Measurements from ENCODE around the gene TJP1. TPM values are rescaled to one million over a fixed set of nuclear protein-coding genes. Genes with fewer than 3 reads are reported as not detected.
"Not testable (repeated sequence)": the region's sequence is repeated elsewhere in the genome, so short reads cannot be mapped to it uniquely, and the experiment has no call there.

The TJP1 gene
- total and polyA plus RNA-seq, 7 experiments from 2014 or later, result not detected

GRCh38 chr15:29736012-29736743 lies 86.1 kb downstream of the TJP1 start:
- Mint-ChIP-seq H3K4me1 (peaks cover 0 to 9% (median 0%) of the 10 kb centered on the region in 7 donors), H3K36me3 (no peaks in the 10 kb centered on the region), H3K27ac (no peak overlapping the region), H3K27me3 (peaks cover 0 to 10% (median 7%) of the 10 kb centered on the region in 5 donors), H3K9me3 (no peaks in the 10 kb centered on the region), H3K4me3 (no peak overlapping the region)
- intact Hi-C loops (cut with micrococcal nuclease), result no loop called here
- CTCF ChIA-PET, result interaction anchor here (0.6 kb wide), 1 partner anchor 592 kb away, joined by 3 read pairs; no protein-coding TSS in a partner anchor
- ATAC-seq, result no peak
- DNase-seq, result no peak
- Histone ChIP-seq H3K9me3 (ENCODE audit: control insufficient read depth in 2 of 3, low read length in 3 of 3) (no peaks in the 10 kb centered on the region), H3K36me3 (ENCODE audit: control insufficient read depth in 2 of 3, insufficient read depth in 3 of 3, low read length in 3 of 3) (no peaks in the 10 kb centered on the region), H3K27ac (ENCODE audit: low read depth, low read length) (no peak overlapping the region), H3K4me3 (ENCODE audit: low read length) (no peak overlapping the region), H3K4me1 (ENCODE audit: control insufficient read depth in 2 of 2, insufficient read depth in 2 of 2, low read length in 2 of 2) (no peaks in the 10 kb centered on the region), H3K27me3 (ENCODE audit: control insufficient read depth in 2 of 2, insufficient read depth in 2 of 2, low read length in 2 of 2) (no peaks in the 10 kb centered on the region)
- POLR2A ChIA-PET, result no interaction called here

- H3K27me3 Mint-ChIP-seq, result peaks cover 0 to 11% (median 7%) of the 10 kb centered on the region in 5 donors
- ATAC-seq, result no peak
- no peaks in the 10 kb centered on the region for H3K36me3 ChIP-seq (ENCODE audit: control insufficient read depth in 2 of 3, insufficient read depth in 3 of 3, low read length in 3 of 3)
- H3K27ac ChIP-seq (ENCODE audit: low read depth, low read length), result no peak overlapping the region
- ChIA-PET POLR2A (no interaction called here), CTCF (no interaction called here)
- no peak overlapping the region for H3K27ac Mint-ChIP-seq
- H3K27me3 ChIP-seq (ENCODE audit: control insufficient read depth in 2 of 2, insufficient read depth in 2 of 2, low read length in 2 of 2), result no peaks in the 10 kb centered on the region
- DNase-seq, result no peak
- intact Hi-C loops (cut with micrococcal nuclease), result no loop called here
- no peaks in the 10 kb centered on the region for H3K36me3 Mint-ChIP-seq
- H3K4me3 Mint-ChIP-seq, result no peak overlapping the region
- H3K9me3 Mint-ChIP-seq, result no peaks in the 10 kb centered on the region
- no peak overlapping the region for H3K4me3 ChIP-seq (ENCODE audit: low read length)
- H3K9me3 ChIP-seq (ENCODE audit: control insufficient read depth in 2 of 3, low read length in 3 of 3), result no peaks in the 10 kb centered on the region
- H3K4me1 ChIP-seq (ENCODE audit: control insufficient read depth in 2 of 2, insufficient read depth in 2 of 2, low read length in 2 of 2), result no peaks in the 10 kb centered on the region
- H3K4me1 Mint-ChIP-seq, result peaks cover 0 to 9% (median 0%) of the 10 kb centered on the region in 7 donors
Observed at GRCh38 chr15:29734917-29735572, 87.2 kb downstream of the TJP1 start.

GRCh38 chr15:29731865-29732264 lies 90.4 kb downstream of the TJP1 start:
- no peaks in the 10 kb centered on the region for H3K27me3 ChIP-seq (ENCODE audit: control insufficient read depth in 2 of 2, insufficient read depth in 2 of 2, low read length in 2 of 2)
- H3K4me1 ChIP-seq (ENCODE audit: control insufficient read depth in 2 of 2, insufficient read depth in 2 of 2, low read length in 2 of 2), result no peaks in the 10 kb centered on the region
- Mint-ChIP-seq H3K36me3 (no peaks in the 10 kb centered on the region), H3K27me3 (peaks cover 5 to 30% (median 12%) of the 10 kb centered on the region in 5 donors), H3K27ac (no peak overlapping the region), H3K4me3 (no peak overlapping the region), H3K4me1 (peaks cover 0 to 9% (median 0%) of the 10 kb centered on the region in 7 donors), H3K9me3 (no peaks in the 10 kb centered on the region)
- no peaks in the 10 kb centered on the region for H3K9me3 ChIP-seq (ENCODE audit: control insufficient read depth in 2 of 3, low read length in 3 of 3)
- no peak for ATAC-seq
- H3K36me3 ChIP-seq (ENCODE audit: control insufficient read depth in 2 of 3, insufficient read depth in 3 of 3, low read length in 3 of 3), result no peaks in the 10 kb centered on the region
- intact Hi-C loops (cut with micrococcal nuclease), result no loop called here
- DNase-seq, result no peak
- ChIA-PET POLR2A (no interaction called here), CTCF (no interaction called here)
- H3K27ac ChIP-seq (ENCODE audit: low read depth, low read length), result no peak overlapping the region
- H3K4me3 ChIP-seq (ENCODE audit: low read length), result no peak overlapping the region

GRCh38 chr15:29730471-29730870 lies 91.8 kb downstream of the TJP1 start:
- H3K36me3 Mint-ChIP-seq; H3K9me3 ChIP-seq (ENCODE audit: control insufficient read depth in 2 of 3, low read length in 3 of 3); CTCF ChIA-PET; H3K27me3 ChIP-seq (ENCODE audit: control insufficient read depth in 2 of 2, insufficient read depth in 2 of 2, low read length in 2 of 2); H3K27ac Mint-ChIP-seq; DNase-seq; intact Hi-C loops (cut with micrococcal nuclease); H3K27ac ChIP-seq (ENCODE audit: low read depth, low read length); H3K4me1 Mint-ChIP-seq; H3K4me1 ChIP-seq (ENCODE audit: control insufficient read depth in 2 of 2, insufficient read depth in 2 of 2, low read length in 2 of 2); H3K36me3 ChIP-seq (ENCODE audit: control insufficient read depth in 2 of 3, insufficient read depth in 3 of 3, low read length in 3 of 3); H3K9me3 Mint-ChIP-seq; H3K4me3 ChIP-seq (ENCODE audit: low read length); H3K4me3 Mint-ChIP-seq; ATAC-seq; POLR2A ChIA-PET: not testable (repeated sequence)
- peaks cover 5 to 38% (median 8%) of the 10 kb centered on the region in 5 donors for H3K27me3 Mint-ChIP-seq

GRCh38 chr15:29728418-29728817 lies 93.8 kb downstream of the TJP1 start:
- ChIA-PET POLR2A (no interaction called here), CTCF (no interaction called here)
- Histone ChIP-seq H3K27me3 (ENCODE audit: control insufficient read depth in 2 of 2, insufficient read depth in 2 of 2, low read length in 2 of 2) (no peaks in the 10 kb centered on the region), H3K27ac (ENCODE audit: low read depth, low read length) (no peak overlapping the region), H3K4me1 (ENCODE audit: control insufficient read depth in 2 of 2, insufficient read depth in 2 of 2, low read length in 2 of 2) (no peaks in the 10 kb centered on the region), H3K9me3 (ENCODE audit: control insufficient read depth in 2 of 3, low read length in 3 of 3) (no peaks in the 10 kb centered on the region), H3K4me3 (ENCODE audit: low read length) (no peak overlapping the region), H3K36me3 (ENCODE audit: control insufficient read depth in 2 of 3, insufficient read depth in 3 of 3, low read length in 3 of 3) (no peaks in the 10 kb centered on the region)
- Mint-ChIP-seq H3K9me3 (peaks cover 0 to 2% (median under 1%) of the 10 kb centered on the region in 11 donors), H3K36me3 (no peaks in the 10 kb centered on the region), H3K4me1 (no peaks in the 10 kb centered on the region), H3K27ac (no peak overlapping the region), H3K27me3 (peaks cover 5 to 40% (median 15%) of the 10 kb centered on the region in 5 donors), H3K4me3 (no peak overlapping the region)
- ATAC-seq (no peak), DNase-seq (no peak)
- intact Hi-C loops (cut with micrococcal nuclease), result no loop called here

- no peaks in the 10 kb centered on the region for H3K36me3 ChIP-seq (ENCODE audit: control insufficient read depth in 2 of 3, insufficient read depth in 3 of 3, low read length in 3 of 3)
- H3K9me3 ChIP-seq (ENCODE audit: control insufficient read depth in 2 of 3, low read length in 3 of 3), result no peaks in the 10 kb centered on the region
- ChIA-PET CTCF (no interaction called here), POLR2A (no interaction called here)
- H3K36me3 Mint-ChIP-seq, result no peaks in the 10 kb centered on the region
- no peak overlapping the region for H3K27ac Mint-ChIP-seq
- no peak for ATAC-seq
- no peak overlapping the region for H3K4me3 Mint-ChIP-seq
- H3K27me3 ChIP-seq (ENCODE audit: control insufficient read depth in 2 of 2, insufficient read depth in 2 of 2, low read length in 2 of 2), result no peaks in the 10 kb centered on the region
- intact Hi-C loops (cut with micrococcal nuclease), result no loop called here
- H3K4me3 ChIP-seq (ENCODE audit: low read length), result no peak overlapping the region
- no peaks in the 10 kb centered on the region for H3K4me1 Mint-ChIP-seq
- peaks cover 0 to 7% (median 4%) of the 10 kb centered on the region in 11 donors for H3K9me3 Mint-ChIP-seq
- DNase-seq, result no peak
- H3K27me3 Mint-ChIP-seq, result peaks cover 5 to 40% (median 17%) of the 10 kb centered on the region in 5 donors
- no peak overlapping the region for H3K27ac ChIP-seq (ENCODE audit: low read depth, low read length)
- no peaks in the 10 kb centered on the region for H3K4me1 ChIP-seq (ENCODE audit: control insufficient read depth in 2 of 2, insufficient read depth in 2 of 2, low read length in 2 of 2)
Observed at GRCh38 chr15:29727871-29728270, 94.4 kb downstream of the TJP1 start.

GRCh38 chr15:29726553-29726952 lies 95.7 kb downstream of the TJP1 start:
- Mint-ChIP-seq H3K4me3 (no peak overlapping the region), H3K36me3 (peaks cover 0 to 5% (median 0%) of the 10 kb centered on the region in 5 donors), H3K27me3 (peaks cover 5 to 37% (median 17%) of the 10 kb centered on the region in 5 donors), H3K27ac (no peak overlapping the region), H3K9me3 (peaks cover 0 to 21% (median 11%) of the 10 kb centered on the region in 11 donors), H3K4me1 (no peaks in the 10 kb centered on the region)
- no peak overlapping the region for H3K27ac ChIP-seq (ENCODE audit: low read depth, low read length)
- DNase-seq, result no peak
- ATAC-seq, result no peak
- POLR2A ChIA-PET, result no interaction called here
- intact Hi-C loops (cut with micrococcal nuclease), result no loop called here
- peaks cover 0 to 11% (median 0%) of the 10 kb centered on the region in 3 experiments for H3K9me3 ChIP-seq (ENCODE audit: control insufficient read depth in 2 of 3, low read length in 3 of 3)
- no peaks in the 10 kb centered on the region for H3K27me3 ChIP-seq (ENCODE audit: control insufficient read depth in 2 of 2, insufficient read depth in 2 of 2, low read length in 2 of 2)
- CTCF ChIA-PET, result no interaction called here
- no peaks in the 10 kb centered on the region for H3K36me3 ChIP-seq (ENCODE audit: control insufficient read depth in 2 of 3, insufficient read depth in 3 of 3, low read length in 3 of 3)
- no peaks in the 10 kb centered on the region for H3K4me1 ChIP-seq (ENCODE audit: control insufficient read depth in 2 of 2, insufficient read depth in 2 of 2, low read length in 2 of 2)
- H3K4me3 ChIP-seq (ENCODE audit: low read length), result no peak overlapping the region
